Melanocyte of skin (primary cell): ENCODE measurements around the gene MOAP1. TPM values are rescaled to one million over a fixed set of nuclear protein-coding genes. Genes with fewer than 3 reads are reported as not detected.

ENCODE experiments used
- total RNA-seq, 2 donors: library from RNA; depleted of rRNA; stranded (reverse); fragments of >200 nt; gene quantifications; 2 replicates each; pipeline ENCODE4 v1.2.3, GENCODE V29; 2012

MOAP1 gene
- total RNA-seq: 10 to 100 TPM; 24.8 to 33.6 TPM

DNA sequence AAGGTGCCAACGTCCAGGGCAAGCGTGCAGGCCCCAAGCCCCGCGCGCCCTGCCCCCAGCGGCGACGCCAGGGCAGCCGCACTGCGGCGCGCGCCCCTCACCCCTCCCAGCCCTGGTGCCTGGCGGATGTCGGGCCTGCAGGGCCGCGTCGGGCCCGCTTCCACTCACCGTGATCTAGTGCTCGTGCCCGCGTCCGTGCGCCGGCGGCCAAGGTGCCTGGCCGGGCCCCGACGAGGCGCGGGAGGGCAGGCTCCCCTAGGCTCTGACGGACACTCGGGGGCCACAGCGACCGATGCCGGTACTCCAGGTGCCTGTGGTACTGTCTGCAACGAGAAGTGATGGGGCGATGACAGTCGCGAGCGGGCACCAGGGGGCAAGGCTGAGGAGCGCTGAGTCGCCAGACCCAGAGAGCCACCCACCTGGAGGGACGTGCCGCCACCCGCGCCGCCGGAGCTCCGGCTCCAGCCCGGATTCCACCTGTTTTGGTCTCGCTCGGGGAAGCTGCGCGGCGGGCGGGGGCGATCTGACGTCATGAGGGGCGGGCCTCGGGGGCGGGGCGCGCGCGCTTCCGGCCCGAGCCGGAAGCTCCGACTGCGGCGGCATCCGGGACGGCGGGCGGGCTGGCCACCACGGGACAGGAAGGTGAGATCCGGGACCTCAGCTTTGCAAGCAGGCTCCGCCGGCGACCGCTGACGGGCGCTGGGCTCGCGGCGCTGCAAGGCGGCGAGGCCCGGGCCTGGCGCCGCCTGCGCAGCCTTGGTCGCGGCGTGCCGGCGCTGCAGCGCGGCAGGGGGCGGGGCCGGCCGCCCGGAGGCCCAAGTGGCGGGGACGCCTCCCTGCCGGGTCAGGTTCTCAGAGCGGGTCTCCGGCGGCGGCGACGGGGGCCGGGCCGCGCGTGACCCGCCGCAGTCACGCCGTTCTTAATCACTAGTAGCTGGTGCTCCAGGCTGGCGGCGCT is at the start of gene MOAP1, which contains the start of gene LYSET:
Gene MOAP1, minus strand, starts transcription at position 507 of the 958 bp plus-strand sequence. CDS start 655 bp downstream, outside the sequence.
Gene LYSET, plus strand, starts transcription at position 927 of the 958 bp plus-strand sequence. CDS start 89 bp downstream, outside the sequence.

GRCh38 chr14:93206793-93207467 is 22.2 kb upstream of the MOAP1 start, which contains the start of the genes GON7 and UBR7:
Gene GON7 (minus strand): TSS chr14:93207065. CDS start chr14:93207037, 28 bp downstream.
Gene UBR7 (plus strand): TSS chr14:93207256. CDS start chr14:93207292, 36 bp downstream.

Other genes starting within 250 kb of the MOAP1 start
- gene ITPK1, start 69.0 kb downstream of the MOAP1 start, total RNA-seq: 10 to 100 TPM; 75.0 to 76.6 TPM
- gene LYSET, start 420 bp upstream of the MOAP1 start, total RNA-seq: 10 to 100 TPM; 32.3 to 56.3 TPM
- 10 to 100 TPM; 13.4 to 23.6 TPM for gene GON7, start 22.2 kb upstream of the MOAP1 start, total RNA-seq
- gene UBR7, start 22.4 kb upstream of the MOAP1 start, total RNA-seq: 10 to 100 TPM; 26.8 to 49.0 TPM
- 10 to 100 TPM; 13.1 to 14.7 TPM for gene BTBD7, start 148.1 kb upstream of the MOAP1 start, total RNA-seq
- gene COX8C, start 162.3 kb upstream of the MOAP1 start, total RNA-seq: not detected
- under 1 TPM in 1 of 2 donors, not detected in 1; under 0.01 TPM for gene UNC79, start 246.0 kb upstream of the MOAP1 start, total RNA-seq